ENCODE data around the gene CRLF2.
A peak's percentile ranks its signal among the peaks of the same experiment; 100 is the strongest.
"Not testable (repeated sequence)": the region's sequence is repeated elsewhere in the genome, so short reads cannot be mapped to it uniquely, and the experiment has no call there.

CRLF2 gene

GRCh38 chrX:1212532-1212931 is at the start of gene CRLF2:
Gene CRLF2 (minus strand): TSS chrX:1212649. CDS start chrX:1212634, 15 bp downstream.
- peak; percentile 64 for DNase-seq (ENCODE audit: low spot score)
- TF ChIP-seq CTCF (IDR thresholded peaks at IDR 0.05; ENCODE audit: extremely low read depth, missing control alignments) = no peak

GRCh38 chrX:1261771-1262170 is 49.3 kb upstream of the CRLF2 start:
- not testable (repeated sequence) for DNase-seq (ENCODE audit: low spot score)

GRCh38 chrX:1261285-1261684 is 48.8 kb upstream of the CRLF2 start:
- DNase-seq (ENCODE audit: low spot score) = no peak
- no peak for TF ChIP-seq CTCF (IDR thresholded peaks at IDR 0.05; ENCODE audit: extremely low read depth, missing control alignments)

GRCh38 chrX:1252861-1253260 is 40.4 kb upstream of the CRLF2 start:
- no peak for DNase-seq (ENCODE audit: low spot score)

GRCh38 chrX:1249101-1249887 is 36.8 kb upstream of the CRLF2 start:
- no peak for TF ChIP-seq CTCF (IDR thresholded peaks at IDR 0.05; ENCODE audit: extremely low read depth, missing control alignments)
- no peak for DNase-seq (ENCODE audit: low spot score)

More at GRCh38 chrX:1252861-1253260, 40.4 kb upstream of the CRLF2 start:
- no peak for TF ChIP-seq CTCF (IDR thresholded peaks at IDR 0.05; ENCODE audit: extremely low read depth, missing control alignments)

GRCh38 chrX:1248331-1249061 is 36.0 kb upstream of the CRLF2 start:
- DNase-seq (ENCODE audit: low spot score) = peak; percentile 49
- TF ChIP-seq CTCF (IDR thresholded peaks at IDR 0.05; ENCODE audit: extremely low read depth, missing control alignments) = no peak

GRCh38 chrX:1246816-1247215 is 34.4 kb upstream of the CRLF2 start:
- DNase-seq (ENCODE audit: low spot score) = peak; percentile 76
- TF ChIP-seq CTCF (IDR thresholded peaks at IDR 0.05; ENCODE audit: extremely low read depth, missing control alignments) = peak; percentile 96
